Measurements from ENCODE around the gene OR5AN1. TPM values are rescaled to one million over a fixed set of nuclear protein-coding genes. Genes with fewer than 3 reads are reported as not detected.
"Not testable (repeated sequence)": the region's sequence is repeated elsewhere in the genome, so short reads cannot be mapped to it uniquely, and the experiment has no call there.

OR5AN1 gene, protein sequence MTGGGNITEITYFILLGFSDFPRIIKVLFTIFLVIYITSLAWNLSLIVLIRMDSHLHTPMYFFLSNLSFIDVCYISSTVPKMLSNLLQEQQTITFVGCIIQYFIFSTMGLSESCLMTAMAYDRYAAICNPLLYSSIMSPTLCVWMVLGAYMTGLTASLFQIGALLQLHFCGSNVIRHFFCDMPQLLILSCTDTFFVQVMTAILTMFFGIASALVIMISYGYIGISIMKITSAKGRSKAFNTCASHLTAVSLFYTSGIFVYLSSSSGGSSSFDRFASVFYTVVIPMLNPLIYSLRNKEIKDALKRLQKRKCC
- not detected for total RNA-seq

DNA sequence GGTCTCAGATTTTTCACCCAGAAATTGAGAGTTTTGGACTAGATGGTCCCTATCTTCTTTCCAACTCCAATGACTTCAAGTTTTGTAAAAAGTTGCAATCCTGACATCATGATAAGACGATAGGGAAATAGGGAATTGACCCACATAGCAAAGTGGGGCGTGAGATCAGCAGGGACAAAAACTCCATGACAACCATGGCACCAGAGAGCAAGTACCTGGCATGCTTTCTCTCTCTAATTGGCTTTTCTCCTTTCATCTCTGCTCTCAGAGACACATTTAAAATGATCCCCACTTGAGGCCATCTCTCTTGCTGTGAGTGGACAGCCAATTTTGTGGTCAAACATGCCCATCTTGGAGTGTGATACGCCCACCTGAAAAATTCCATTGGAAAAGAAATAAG, at the start of gene OR5AN1:
Gene OR5AN1 (plus strand): TSS at position 301 of the 400 bp plus-strand sequence. CDS start 5,564 bp downstream, outside the sequence.
- ATAC-seq (no peak), DNase-seq (ENCODE audit: low spot score) (no peak)

DNA sequence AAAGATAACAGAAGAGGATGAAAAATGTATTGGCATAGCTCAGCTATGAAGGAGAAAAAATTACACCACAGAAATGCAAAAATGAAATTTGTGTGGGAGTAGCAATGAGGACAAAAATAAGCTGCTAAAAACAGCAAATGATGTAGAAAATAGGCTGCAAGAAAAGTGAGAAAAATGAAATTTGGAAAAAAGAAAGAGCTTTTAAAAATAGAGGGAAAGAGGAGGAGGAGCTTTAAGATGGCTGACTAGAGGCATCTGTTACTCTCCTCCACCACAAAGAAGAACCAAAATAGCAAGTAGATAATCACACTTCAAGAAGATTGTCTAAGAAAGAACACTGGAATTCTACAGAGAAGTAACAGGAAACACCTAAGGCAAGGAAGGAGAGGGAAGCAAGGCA, 23.7 kb upstream of the OR5AN1 start:
- ATAC-seq (no peak), DNase-seq (ENCODE audit: low spot score) (no peak)

DNA sequence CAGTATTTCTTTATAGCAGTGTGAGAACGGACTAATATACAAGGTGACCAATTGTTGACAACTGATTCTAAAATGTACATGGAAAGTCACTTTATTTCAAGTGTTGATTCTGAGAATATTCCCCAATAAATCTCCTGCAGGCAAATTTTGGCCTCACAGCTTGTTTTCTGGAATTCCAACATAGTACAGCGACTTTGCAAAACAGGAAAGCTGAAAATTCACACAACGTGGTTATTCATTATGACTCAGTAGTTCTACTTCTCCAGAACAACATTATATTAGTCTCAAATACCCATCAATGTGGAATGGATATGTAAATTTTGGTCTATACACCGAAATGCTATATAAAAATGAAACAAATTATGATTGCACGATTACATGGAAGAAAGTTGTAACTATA, 22.5 kb upstream of the OR5AN1 start:
- no peak for DNase-seq (ENCODE audit: low spot score)
- no peak for ATAC-seq

DNA sequence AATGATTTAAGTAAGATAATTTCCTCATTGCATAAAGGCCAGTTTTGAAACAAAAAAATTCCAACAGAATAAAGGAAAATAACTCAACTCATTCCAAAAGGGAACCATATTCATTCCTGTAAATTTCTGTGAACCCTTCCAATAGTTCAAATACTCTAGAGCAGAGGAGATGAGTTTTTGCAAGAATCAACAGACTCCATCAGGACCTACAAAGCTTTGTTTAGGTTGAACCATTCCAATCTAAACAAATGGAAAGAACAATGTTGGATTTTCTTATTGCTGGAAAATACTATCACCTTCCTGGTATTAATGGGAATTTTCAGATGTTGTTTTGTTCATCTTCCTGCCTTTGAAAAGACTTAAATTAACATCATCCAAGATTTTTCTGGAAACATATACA, 21.8 kb upstream of the OR5AN1 start:
- DNase-seq (ENCODE audit: low spot score): no peak
- ATAC-seq: no peak

DNA sequence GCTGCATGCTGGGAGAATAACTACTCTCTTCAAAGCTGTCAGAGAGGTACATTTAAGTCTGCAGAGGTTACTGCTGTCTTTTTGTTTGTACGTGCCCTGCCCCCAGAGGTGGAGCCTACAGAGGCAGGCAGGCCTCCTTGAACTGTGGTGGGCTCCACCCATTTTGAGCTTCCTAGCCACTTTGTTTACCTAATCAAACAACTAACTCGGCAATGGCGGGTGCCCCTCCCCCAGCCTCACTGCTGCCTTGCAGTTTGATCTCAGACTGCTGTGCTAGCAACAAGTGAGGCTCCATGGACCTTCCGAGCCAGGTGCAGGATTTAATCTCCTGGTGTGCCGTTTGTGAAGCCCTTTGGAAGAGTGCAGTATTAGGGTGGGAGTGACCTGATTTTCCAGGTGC, 9.0 kb upstream of the OR5AN1 start:
- peak; percentile 64 for DNase-seq (ENCODE audit: low spot score)
- ATAC-seq: not testable (repeated sequence)

DNA sequence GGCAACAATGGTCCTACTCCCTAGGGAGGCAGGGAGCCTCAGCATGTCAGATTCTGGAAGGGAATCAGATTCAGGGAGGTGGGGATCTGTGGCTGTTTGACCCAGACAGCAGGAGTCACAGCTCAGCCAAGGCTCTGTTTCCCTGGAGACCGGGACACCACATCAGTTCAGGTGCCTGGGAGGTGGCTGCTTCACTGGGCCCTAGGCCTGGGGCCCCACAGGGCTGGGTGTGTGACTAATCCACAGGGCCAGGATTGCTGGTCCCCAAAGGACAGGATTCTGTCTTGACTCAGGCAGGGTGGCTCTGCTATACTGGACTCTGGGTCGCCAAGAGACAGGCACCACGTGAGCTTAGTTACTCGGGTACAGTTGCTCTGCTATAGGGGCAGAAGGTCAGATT, 3.5 kb upstream of the OR5AN1 start:
- DNase-seq (ENCODE audit: low spot score) (no peak), ATAC-seq (no peak)

DNA sequence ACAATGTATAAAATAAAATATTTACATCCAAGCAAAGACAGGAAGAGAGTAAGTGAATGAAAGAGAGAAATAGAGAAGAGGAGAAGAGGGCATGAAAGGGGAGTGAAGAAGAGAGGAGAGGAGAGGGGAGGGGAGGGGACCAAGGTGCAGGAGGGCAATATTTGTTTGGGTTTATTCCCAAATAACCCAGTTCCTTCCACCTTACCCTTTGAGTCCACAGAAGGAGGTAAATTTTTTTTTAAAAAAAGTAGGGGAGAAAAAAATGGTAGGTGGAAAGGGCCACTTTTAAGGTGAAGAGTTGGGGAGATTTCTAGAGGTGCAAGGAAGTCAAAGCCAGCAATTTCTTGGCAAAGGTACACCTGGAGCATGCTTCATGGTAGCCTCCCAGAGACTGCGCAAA, 2.1 kb upstream of the OR5AN1 start:
- DNase-seq (ENCODE audit: low spot score): no peak
- no peak for ATAC-seq

DNA sequence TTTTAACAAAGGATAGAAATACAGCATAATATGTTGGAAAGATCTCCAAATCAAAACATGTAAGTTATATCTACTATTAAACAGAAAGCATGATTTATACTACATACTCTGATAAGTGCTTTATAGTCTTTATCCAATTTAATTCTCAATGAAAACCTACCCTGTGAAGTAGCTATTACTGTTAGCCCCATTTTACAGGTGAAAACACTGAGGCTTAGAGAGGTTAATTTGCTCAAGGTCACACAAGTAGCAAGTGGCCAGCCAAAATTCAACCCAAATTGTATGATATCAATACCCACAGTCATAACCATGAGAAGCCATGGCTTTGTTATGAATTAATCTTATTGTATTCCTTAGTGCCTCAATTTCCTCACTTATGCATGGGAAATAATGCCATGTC, 675 bp upstream of the OR5AN1 start:
- DNase-seq (ENCODE audit: low spot score): no peak

DNA sequence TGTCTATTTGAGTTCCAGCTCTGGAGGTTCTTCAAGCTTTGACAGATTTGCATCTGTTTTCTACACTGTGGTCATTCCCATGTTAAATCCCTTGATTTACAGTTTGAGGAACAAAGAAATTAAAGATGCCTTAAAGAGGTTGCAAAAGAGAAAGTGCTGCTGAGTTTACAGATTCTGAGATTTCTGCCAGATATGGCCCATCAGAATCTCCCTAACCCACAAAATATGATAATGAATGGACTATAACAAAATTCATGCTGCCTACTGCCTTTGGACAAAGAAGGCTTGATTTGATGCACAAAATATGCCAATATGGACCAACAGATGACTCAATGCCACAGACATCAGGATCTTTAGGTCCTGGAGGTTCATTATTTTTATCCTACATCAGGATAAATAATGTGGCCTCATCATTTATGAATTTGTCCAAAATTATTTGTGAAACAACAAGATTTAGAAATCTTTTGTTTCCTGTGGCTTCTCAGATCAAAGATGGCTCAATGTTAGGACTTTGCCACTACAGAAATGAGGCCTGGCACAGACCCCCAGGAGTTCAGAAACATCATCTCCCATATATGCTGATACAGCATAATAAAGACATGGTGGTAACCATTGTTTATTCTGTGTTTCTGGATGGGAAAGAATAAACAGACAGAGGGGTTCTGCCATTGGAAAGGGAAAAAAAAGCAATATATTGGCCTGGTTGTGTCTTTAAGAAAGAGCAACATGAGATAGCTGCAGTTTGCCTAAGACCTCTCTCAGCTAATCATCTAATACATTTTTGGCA, 6.7 kb downstream of the OR5AN1 start:
- ATAC-seq: no peak
- no peak for DNase-seq (ENCODE audit: low spot score)

More for the DNA sequence above, 675 bp upstream of the OR5AN1 start:
- ATAC-seq: no peak

DNA sequence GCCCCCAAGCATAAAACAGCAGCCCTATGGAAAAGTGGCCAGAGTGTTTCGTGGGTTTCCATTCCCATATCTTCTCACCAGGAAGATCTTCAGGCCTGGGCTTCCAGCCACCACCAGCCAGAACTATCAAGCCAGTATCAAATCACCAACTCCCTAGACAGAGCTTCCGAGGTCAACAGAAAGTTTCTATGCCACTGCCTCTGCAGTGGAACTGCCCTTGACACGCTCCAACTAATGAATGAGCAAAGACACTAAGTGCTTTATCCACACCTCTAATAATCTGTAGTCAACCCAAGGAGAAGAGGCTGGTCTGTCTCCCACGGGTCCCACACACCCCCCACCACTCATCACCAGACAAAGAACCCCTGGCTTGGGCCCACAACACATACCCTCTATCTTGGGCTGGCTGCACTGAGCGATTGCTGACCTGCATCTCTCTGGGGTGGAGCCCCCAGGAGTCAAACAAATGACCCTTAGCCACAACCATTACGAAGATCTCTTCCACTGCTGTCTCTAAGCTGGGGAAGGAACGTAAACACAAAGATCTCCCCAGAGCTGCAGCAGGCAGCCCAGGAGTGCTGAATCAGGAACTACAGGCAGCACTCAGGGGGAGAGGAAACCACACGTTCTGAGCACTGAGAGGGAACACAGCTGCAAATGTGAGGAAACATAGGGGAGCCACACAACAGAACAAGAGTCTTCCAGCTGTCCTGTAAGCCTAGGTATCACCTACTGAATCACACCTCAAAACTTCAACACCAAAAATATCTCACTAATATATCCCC, 9.7 kb downstream of the OR5AN1 start:
- no peak for ATAC-seq
- no peak for DNase-seq (ENCODE audit: low spot score)

DNA sequence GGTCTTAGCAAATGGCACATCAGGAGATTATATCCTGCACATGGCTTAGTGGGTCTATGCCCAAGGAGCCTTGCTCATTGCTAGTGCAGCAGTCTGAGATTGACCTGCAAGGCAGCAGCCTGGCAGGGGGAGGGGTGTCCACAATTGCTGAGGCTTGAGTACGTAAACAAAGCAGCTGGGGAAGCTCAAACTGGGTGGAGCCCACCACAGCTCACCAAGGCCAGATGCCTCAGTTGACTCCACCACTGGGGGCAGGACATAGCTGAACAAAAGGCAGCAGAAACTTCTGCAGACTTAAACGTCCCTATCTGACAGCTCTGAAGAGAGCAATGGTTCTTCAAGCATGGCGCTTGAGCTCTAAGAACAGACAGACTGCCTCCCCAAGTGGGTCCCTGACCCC, 13.6 kb downstream of the OR5AN1 start:
- ATAC-seq; DNase-seq (ENCODE audit: low spot score): not testable (repeated sequence)

DNA sequence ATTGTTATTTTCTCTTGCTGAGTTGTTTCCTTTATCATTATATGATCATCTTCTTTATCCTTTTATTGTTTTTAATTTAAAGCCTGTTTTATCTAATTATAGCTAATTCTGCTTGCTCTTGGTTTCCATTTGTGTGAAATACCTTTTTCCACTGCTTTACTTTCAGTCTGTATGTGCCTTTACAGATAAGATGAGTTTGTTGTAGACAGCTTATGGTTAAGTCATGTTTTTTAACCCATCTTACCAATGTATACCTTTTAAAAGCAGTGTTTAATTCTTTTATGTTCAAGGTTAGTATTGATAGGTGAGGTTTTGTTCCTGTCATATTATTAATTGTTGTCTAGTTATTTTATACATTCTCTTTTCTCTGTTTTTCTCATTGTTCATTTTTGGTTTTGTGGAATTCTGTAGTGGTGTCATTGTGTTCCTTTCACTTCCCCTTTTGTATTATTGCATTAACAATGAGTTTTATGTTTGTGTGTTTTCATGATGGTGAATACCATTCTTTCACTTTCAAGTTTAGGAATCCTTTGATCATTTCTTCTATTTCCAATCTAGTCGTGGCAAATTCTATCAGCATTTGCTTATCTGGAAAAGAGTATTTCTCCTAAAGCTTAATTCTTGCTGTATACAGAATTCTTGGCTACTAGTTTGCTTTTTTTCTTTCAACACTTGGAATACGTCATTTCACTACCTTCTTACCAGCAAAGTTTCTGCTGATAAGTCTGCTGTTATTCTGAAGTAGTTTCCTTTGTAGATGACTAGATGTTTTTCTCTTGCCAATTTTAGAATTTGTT, 21.8 kb downstream of the OR5AN1 start:
- DNase-seq (ENCODE audit: low spot score) (no peak), ATAC-seq (no peak)

DNA sequence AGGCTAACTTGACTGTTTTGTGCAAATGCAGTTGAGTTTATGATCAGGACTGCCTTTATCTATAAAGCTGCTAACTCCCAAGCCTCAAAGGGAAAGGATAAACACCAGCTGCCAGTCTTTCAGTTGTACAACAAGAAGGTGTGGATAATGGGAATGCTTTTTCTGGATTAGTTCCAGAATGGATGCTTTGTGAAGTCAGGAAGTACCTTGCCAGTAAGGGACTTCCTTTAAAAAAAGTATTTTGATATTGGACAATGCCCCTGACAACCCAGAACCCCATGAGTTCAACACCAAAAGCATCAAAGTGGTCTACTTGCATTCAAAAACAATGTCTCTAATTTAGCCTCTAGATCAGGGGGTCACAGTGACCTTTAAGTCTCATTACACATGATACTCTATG, 35.5 kb downstream of the OR5AN1 start:
- DNase-seq (ENCODE audit: low spot score) (no peak), ATAC-seq (no peak)

DNA sequence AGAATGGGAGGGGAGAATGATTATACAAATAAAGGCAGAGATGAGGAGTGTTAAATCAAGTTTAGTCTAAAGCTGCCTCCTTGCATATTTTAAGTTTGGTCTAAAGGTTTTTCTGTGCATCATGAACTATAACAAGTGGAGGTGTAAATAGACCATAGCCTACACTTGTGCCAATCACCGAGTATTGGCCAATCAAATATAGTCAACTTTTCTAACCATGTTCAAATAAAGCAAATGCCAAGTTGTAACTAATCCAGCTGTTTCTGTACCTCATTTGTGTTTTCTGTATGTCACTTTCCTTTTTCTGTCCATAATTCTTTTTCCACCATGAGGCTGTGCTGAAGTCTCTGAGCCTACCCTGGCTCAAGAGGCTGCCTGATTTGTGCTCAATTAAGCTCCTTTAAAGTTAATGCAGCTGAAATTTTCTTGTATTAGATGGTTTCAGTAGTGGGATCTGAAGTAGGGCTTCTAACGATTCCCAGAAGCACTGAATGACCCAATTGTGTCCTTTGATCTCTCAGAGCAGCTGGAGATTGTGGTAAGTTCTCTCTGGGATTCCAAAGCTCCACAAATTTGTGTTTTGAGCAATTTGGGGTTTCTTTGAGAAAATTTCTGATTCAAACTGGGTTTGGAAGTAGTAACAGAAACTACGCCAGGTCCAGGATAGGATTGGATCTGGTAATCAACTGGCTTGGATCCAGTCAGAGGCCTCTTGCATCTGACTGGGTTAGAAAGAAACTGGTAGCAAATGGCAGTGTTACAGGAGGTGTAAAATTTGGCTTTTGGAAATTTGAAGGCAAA, 42.0 kb downstream of the OR5AN1 start:
- DNase-seq (ENCODE audit: low spot score) (no peak), ATAC-seq (peak; percentile 78)

DNA sequence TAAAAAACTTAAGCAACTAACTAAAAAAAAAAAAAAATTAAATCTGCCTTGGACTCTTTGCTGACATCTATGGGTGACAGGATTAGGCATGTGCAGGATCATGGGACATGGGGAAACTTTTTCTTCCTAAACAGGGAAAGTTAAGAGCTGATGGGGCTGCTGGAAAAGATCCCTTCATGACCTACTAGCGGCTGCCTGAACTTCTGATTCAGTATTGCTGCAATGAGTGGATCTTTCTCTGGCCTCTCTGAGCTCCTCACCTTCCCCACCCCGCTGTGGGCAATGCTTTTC, 42.5 kb downstream of the OR5AN1 start:
- no peak for DNase-seq (ENCODE audit: low spot score)
- peak; percentile 70 for ATAC-seq

DNA sequence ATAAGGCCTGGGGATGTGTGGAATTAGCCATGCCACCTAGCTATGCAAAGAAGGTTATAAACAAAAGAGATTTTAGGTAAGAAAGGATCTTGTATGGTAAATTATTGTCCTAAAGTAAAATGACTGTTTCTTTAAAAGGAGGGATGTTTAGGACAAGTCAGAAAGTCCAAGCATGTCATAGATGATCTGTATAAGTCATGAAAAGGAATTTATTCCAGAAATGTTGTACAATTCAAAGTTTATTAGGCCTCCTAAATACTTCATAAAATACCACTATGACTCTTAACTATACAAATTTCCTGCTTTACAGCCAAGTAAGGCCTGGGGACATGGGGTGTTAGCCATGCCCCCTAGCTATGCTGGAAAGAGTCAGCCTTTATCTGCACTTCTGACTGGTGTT, 44.9 kb downstream of the OR5AN1 start:
- ATAC-seq: no peak

DNA sequence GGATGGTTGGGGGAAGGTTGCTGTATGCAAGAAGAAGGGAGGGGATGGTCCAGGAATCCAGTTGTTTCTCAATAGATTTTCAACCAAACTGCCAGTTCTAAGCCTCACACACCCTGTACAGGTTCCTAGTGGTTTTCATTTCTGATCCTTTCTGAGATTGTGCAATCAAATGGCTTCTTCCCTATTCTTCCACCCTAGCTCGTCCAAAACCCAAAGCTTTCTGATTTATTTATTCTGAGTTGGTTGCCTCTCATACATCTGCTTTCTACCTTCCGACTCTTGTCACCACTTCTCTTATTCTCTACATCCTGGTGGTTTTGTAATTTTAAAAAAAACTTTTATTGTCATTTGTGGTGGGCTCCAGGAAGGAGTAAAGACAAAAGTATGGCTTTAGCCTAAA, 55.0 kb downstream of the OR5AN1 start:
- ATAC-seq (no peak), DNase-seq (ENCODE audit: low spot score) (no peak)

More for the DNA sequence above, 44.9 kb downstream of the OR5AN1 start:
- DNase-seq (ENCODE audit: low spot score): no peak

DNA sequence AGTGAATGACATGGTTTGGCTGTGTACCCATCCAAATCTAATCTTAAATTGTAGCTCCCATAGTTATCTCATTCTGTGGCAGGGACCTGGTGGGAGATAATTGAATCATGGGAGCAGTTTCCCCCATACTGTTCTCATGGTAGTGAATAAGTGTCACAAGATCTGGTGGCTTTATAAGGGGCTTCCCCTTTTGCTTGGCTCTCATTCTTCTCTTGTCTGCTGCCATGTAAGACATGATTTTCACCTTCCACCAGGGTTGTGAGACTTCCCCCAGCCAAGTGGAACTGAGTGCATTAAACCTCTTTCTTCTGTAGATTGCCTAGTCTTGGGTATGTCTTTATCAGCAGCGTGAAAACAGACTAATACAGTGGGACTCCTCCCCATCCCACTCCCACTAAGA, 56.4 kb downstream of the OR5AN1 start:
- no peak for DNase-seq (ENCODE audit: low spot score)
- ATAC-seq: no peak

DNA sequence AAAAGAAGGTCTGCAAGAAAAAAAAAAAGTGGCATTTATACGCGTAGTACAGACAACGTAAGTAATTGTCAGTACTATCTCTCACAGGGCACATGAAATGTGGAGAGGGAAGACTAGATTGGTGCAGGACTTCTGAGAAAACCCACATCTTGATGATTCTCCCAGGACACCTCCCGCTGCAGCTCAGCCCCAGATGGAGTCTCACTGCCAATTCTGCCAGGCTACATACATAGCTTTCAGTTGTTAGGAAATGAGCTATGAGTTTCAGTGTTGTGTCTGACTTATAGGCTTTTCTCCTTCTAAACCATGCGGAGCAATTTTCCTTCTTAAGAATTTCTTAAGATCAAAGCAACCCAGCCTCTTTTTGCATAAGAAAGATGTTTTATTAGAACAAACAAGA, 57.9 kb downstream of the OR5AN1 start:
- ATAC-seq (no peak), DNase-seq (ENCODE audit: low spot score) (no peak)

DNA sequence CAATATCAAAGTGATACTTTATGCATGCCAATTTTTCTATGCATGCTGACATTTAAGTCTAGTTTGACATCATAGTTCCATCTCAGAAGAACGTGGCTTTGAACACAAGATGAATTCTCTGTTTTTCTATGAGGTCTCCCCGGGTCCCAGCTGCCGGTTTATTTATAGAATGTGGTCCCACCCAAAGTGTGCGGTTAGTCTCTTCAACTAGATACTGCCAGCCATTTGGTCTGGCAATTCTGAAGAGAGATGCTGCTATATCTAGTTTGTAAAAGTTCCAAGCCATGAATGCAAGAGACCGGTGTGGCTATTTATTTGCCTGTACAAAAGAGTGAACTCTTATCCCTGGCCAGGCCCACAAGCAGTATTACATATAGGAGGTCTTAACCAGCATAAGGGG, 58.3 kb downstream of the OR5AN1 start:
- no peak for ATAC-seq
- no peak for DNase-seq (ENCODE audit: low spot score)

Measured in left lobe of liver (tissue), 2 donors.